Gastrocnemius medialis (tissue), 4 donors: ENCODE measurements around the gene OR1Q1.

Experiments
- CTCF ChIP-seq, 5 experiments: fragments of 450-650 bp in 3 of 5; fragments of 200-600 bp in 2 of 5; sonication (generic) in 2 of 5; IDR thresholded peaks in 4 of 5; conservative IDR thresholded peaks in 1 of 5; 1 replicate in 4 of 5; 2 replicates in 1 of 5; pipeline ENCODE4 v1.5.1; 2016 to 2019; ENCODE audit warnings: antibody characterized with exemption in 5 of 5, mild to moderate bottlenecking in 3 of 5, moderate library complexity in 3 of 5
- POLR2A ChIP-seq, 2 donors: fragments of 450-650 bp; IDR thresholded peaks; one replicate each; pipeline ENCODE4 v1.6.1; 2017; ENCODE audit warnings: antibody characterized with exemption in 2 of 2, mild to moderate bottlenecking in 2 of 2, moderate library complexity in 2 of 2

GRCh38 chr9:122606587-122606986 lies 8.0 kb upstream of the OR1Q1 start:
- TF ChIP-seq CTCF (IDR thresholded peaks at IDR 0.05 in 4 of 5, conservative IDR thresholded peaks at IDR 0.05 in 1 of 5) (no peak), POLR2A (IDR thresholded peaks at IDR 0.05) (no peak)
